Hematopoietic multipotent progenitor cell treated with erythropoietin and hydrocortisone succinate and interleukin-3 and kit ligand, for 4 days (in vitro differentiated cells): Measurements from ENCODE around the gene POMGNT2.
"Not testable (repeated sequence)": the region's sequence is repeated elsewhere in the genome, so short reads cannot be mapped to it uniquely, and the experiment has no call there.

Experiments
- DNase-seq: peaks from one replicate; pipeline ENCODE4 v3.0.0-alpha.2; 2015

POMGNT2 gene

GRCh38 chr3:43075904-43076661, 29.8 kb downstream of the POMGNT2 start:
- no peak for DNase-seq

- no peak for DNase-seq
These were observed 30.8 kb downstream of the POMGNT2 start for GRCh38 chr3:43074901-43075689.

- DNase-seq: peak; percentile 11
These were observed 31.4 kb downstream of the POMGNT2 start for GRCh38 chr3:43074482-43074881.

GRCh38 chr3:43073836-43074220, 32.1 kb downstream of the POMGNT2 start:
- no peak for DNase-seq

GRCh38 chr3:43073116-43073835, 32.6 kb downstream of the POMGNT2 start:
- no peak for DNase-seq

- DNase-seq: no peak
These were observed 33.5 kb downstream of the POMGNT2 start for GRCh38 chr3:43072361-43072760.

GRCh38 chr3:43071313-43071893, 34.5 kb downstream of the POMGNT2 start:
- DNase-seq: no peak

- DNase-seq: not testable (repeated sequence)
These were observed 35.2 kb downstream of the POMGNT2 start for GRCh38 chr3:43070670-43071069.

- no peak for DNase-seq
These were observed 42.8 kb downstream of the POMGNT2 start for GRCh38 chr3:43063114-43063513.

GRCh38 chr3:43062564-43063040, 43.3 kb downstream of the POMGNT2 start:
- DNase-seq: peak; percentile 93

- DNase-seq: no peak
These were observed 43.8 kb downstream of the POMGNT2 start for GRCh38 chr3:43062040-43062563.

- DNase-seq: no peak
These were observed 44.6 kb downstream of the POMGNT2 start for GRCh38 chr3:43061101-43061895.

GRCh38 chr3:43059456-43059855, 46.4 kb downstream of the POMGNT2 start:
- DNase-seq: no peak

- no peak for DNase-seq
These were observed 49.8 kb downstream of the POMGNT2 start for GRCh38 chr3:43055806-43056770.

- no peak for DNase-seq
These were observed 50.5 kb downstream of the POMGNT2 start for GRCh38 chr3:43055393-43055792.

- no peak for DNase-seq
These were observed 51.1 kb downstream of the POMGNT2 start for GRCh38 chr3:43054754-43055153.

- DNase-seq: no peak
These were observed 52.6 kb downstream of the POMGNT2 start for GRCh38 chr3:43053291-43053690.

- DNase-seq: no peak
These were observed 57.4 kb downstream of the POMGNT2 start for GRCh38 chr3:43048470-43048869.

- DNase-seq: no peak
These were observed 59.3 kb downstream of the POMGNT2 start for GRCh38 chr3:43046583-43046982.

GRCh38 chr3:43045079-43045478, 60.8 kb downstream of the POMGNT2 start:
- not testable (repeated sequence) for DNase-seq

GRCh38 chr3:43043793-43044192, 62.1 kb downstream of the POMGNT2 start:
- DNase-seq: no peak
